Hepatocyte (in vitro differentiated cells): Measurements from ENCODE around the gene OXSR1. TPM values are rescaled to one million over a fixed set of nuclear protein-coding genes. Genes with fewer than 3 reads are reported as not detected.

Source experiments
- DNase-seq: peaks from one replicate; pipeline ENCODE4 v3.0.0-alpha.2; 2016; ENCODE audit warnings: low spot score
- H2AFZ ChIP-seq: fragments of 200-600 bp; sonication (generic); 2 replicates; pipeline ENCODE4 v1.6.0; 2016; ENCODE audit warnings: antibody characterized with exemption, mild to moderate bottlenecking
- H3K27ac ChIP-seq: fragments of 200-600 bp; sonication (generic); 2 replicates; pipeline ENCODE4 v1.5.1; 2016; ENCODE audit warnings: mild to moderate bottlenecking
- H3K27me3 ChIP-seq: fragments of 200-600 bp; sonication (generic); 2 replicates; pipeline ENCODE4 v1.6.1; 2016
- H3K36me3 ChIP-seq: fragments of 200-600 bp; sonication (generic); replicated peaks from 2 replicates; pipeline ENCODE4 v1.5.1; 2016; ENCODE audit warnings: low read depth; ENCODE audit not compliant: insufficient read depth
- H3K4me1 ChIP-seq: fragments of 200-600 bp; sonication (generic); 2 replicates; pipeline ENCODE4 v1.5.1; 2016; ENCODE audit warnings: mild to moderate bottlenecking, moderate library complexity; ENCODE audit not compliant: insufficient read depth
- H3K4me2 ChIP-seq: fragments of 200-600 bp; sonication (generic); 2 replicates; pipeline ENCODE4 v1.6.0; 2016
- H3K4me3 ChIP-seq: fragments of 200-600 bp; sonication (generic); 2 replicates; pipeline ENCODE4 v1.5.1; 2016; ENCODE audit warnings: mild to moderate bottlenecking
- H3K79me2 ChIP-seq: fragments of 200-600 bp; sonication (generic); 2 replicates; pipeline ENCODE4 v1.6.0; 2017; ENCODE audit warnings: mild to moderate bottlenecking
- H3K9me2 ChIP-seq: fragments of 200-600 bp; sonication (generic); replicated peaks from 2 replicates; pipeline ENCODE4 v1.6.0; 2017; ENCODE audit warnings: mild to moderate bottlenecking; ENCODE audit not compliant: insufficient read depth
- H3K9me3 ChIP-seq: fragments of 200-600 bp; sonication (generic); 2 replicates; pipeline ENCODE4 v1.5.1; 2016; ENCODE audit warnings: low read depth, mild to moderate bottlenecking
- H4K20me1 ChIP-seq: fragments of 200-600 bp; sonication (generic); 2 replicates; pipeline ENCODE4 v1.6.0; 2016; ENCODE audit warnings: mild to moderate bottlenecking; ENCODE audit not compliant: insufficient read depth, poor library complexity, severe bottlenecking
- CTCF ChIP-seq: fragments of 200-600 bp; sonication (generic); IDR thresholded peaks from 2 replicates; pipeline ENCODE4 v1.5.1; 2016; ENCODE audit warnings: antibody characterized with exemption, mild to moderate bottlenecking; ENCODE audit not compliant: poor library complexity
- EZH2 ChIP-seq: fragments of 200-600 bp; sonication (generic); IDR thresholded peaks from 2 replicates; pipeline ENCODE4 v1.6.1; 2016; ENCODE audit warnings: antibody characterized with exemption, mild to moderate bottlenecking, borderline replicate concordance
- EZH2phosphoT487 ChIP-seq: fragments of 200-600 bp; sonication (generic); IDR thresholded peaks from one replicate; pipeline ENCODE4 v1.6.1; 2018; ENCODE audit warnings: antibody characterized with exemption, mild to moderate bottlenecking, low read depth, moderate library complexity; ENCODE audit not compliant: unreplicated experiment, severe bottlenecking
- WGBS: methylation state at CpG from one replicate; pipeline ENCODE4 v1.1.6; 2016; ENCODE audit warnings: low lambda C conversion rate; ENCODE audit errors: missing lambda C conversion rate; 5-methylcytosine and 5-hydroxymethylcytosine counted together
- polyA plus RNA-seq: library from polyadenylated mRNA; unstranded; fragments of >200 nt; fragmentation: Nextera tagmentation; extraction: Ambion mirVana; gene quantifications from 2 replicates; pipeline ENCODE4 v1.2.1, GENCODE V29; 2016
- total RNA-seq: library from RNA; depleted of rRNA; stranded (reverse); fragments of >200 nt; gene quantifications from 2 replicates; pipeline ENCODE4 v1.2.3, GENCODE V29; 2014

The OXSR1 gene
- total and polyA plus RNA-seq, 2 experiments from 2014 or later: 15.7 to 30.7 TPM

GRCh38 chr3:38245930-38246329, 80.6 kb downstream of the OXSR1 start:
- no peak overlapping the region for H3K4me2 ChIP-seq
- no peak for TF ChIP-seq EZH2phosphoT487
- no peak for TF ChIP-seq EZH2
- TF ChIP-seq CTCF: no peak
- no peaks in the 10 kb centered on the region for H3K79me2 ChIP-seq
- H3K27ac ChIP-seq: no peak overlapping the region
- H2AFZ ChIP-seq: no peak overlapping the region
- WGBS: 91% methylated on average over 4 of the region's 4 CpGs
- H3K9me2 ChIP-seq: no peaks in the 10 kb centered on the region
- H3K4me3 ChIP-seq: no peak overlapping the region
- H3K27me3 ChIP-seq: no peaks in the 10 kb centered on the region
- no peaks in the 10 kb centered on the region for H3K9me3 ChIP-seq
- no peak for DNase-seq
- H4K20me1 ChIP-seq: no peaks in the 10 kb centered on the region
- H3K4me1 ChIP-seq: no peaks in the 10 kb centered on the region
- H3K36me3 ChIP-seq: no peaks in the 10 kb centered on the region

- Histone ChIP-seq H3K4me1 (no peaks in the 10 kb centered on the region), H3K9me3 (no peaks in the 10 kb centered on the region), H3K4me3 (no peak overlapping the region), H2AFZ (no peak overlapping the region), H3K4me2 (no peak overlapping the region), H3K36me3 (no peaks in the 10 kb centered on the region), H3K9me2 (no peaks in the 10 kb centered on the region), H3K79me2 (no peaks in the 10 kb centered on the region), H4K20me1 (no peaks in the 10 kb centered on the region), H3K27me3 (no peaks in the 10 kb centered on the region), H3K27ac (no peak overlapping the region)
- peak; percentile 26 for DNase-seq
- no peak for TF ChIP-seq EZH2
- peak; percentile 17 for TF ChIP-seq CTCF
Measured at GRCh38 chr3:38247366-38248035, 82.2 kb downstream of the OXSR1 start.

- H3K36me3 ChIP-seq: no peaks in the 10 kb centered on the region
- no peaks in the 10 kb centered on the region for H3K79me2 ChIP-seq
- H3K27me3 ChIP-seq: no peaks in the 10 kb centered on the region
- H3K27ac ChIP-seq: no peak overlapping the region
- H3K9me2 ChIP-seq: no peaks in the 10 kb centered on the region
- no peak overlapping the region for H2AFZ ChIP-seq
- no peaks in the 10 kb centered on the region for H3K9me3 ChIP-seq
- no peak overlapping the region for H3K4me3 ChIP-seq
- no peaks in the 10 kb centered on the region for H3K4me1 ChIP-seq
- no peak for TF ChIP-seq EZH2phosphoT487
- TF ChIP-seq CTCF: no peak
- no peak for TF ChIP-seq EZH2
- no peak overlapping the region for H3K4me2 ChIP-seq
- WGBS: 84% methylated on average over 2 of the region's 2 CpGs
- H4K20me1 ChIP-seq: no peaks in the 10 kb centered on the region
- no peak for DNase-seq
Measured at GRCh38 chr3:38250198-38250597, 84.9 kb downstream of the OXSR1 start.

- Histone ChIP-seq H3K4me1 (no peaks in the 10 kb centered on the region), H3K36me3 (no peaks in the 10 kb centered on the region), H3K4me2 (no peak overlapping the region), H3K9me3 (no peaks in the 10 kb centered on the region), H4K20me1 (no peaks in the 10 kb centered on the region), H3K9me2 (no peaks in the 10 kb centered on the region), H3K4me3 (no peak overlapping the region), H3K79me2 (no peaks in the 10 kb centered on the region), H2AFZ (no peak overlapping the region), H3K27ac (no peak overlapping the region), H3K27me3 (no peaks in the 10 kb centered on the region)
- no peak for DNase-seq
- 98% methylated on average over 4 of the region's 4 CpGs for WGBS
- TF ChIP-seq EZH2phosphoT487: no peak
- TF ChIP-seq EZH2: no peak
- TF ChIP-seq CTCF: no peak
Measured at GRCh38 chr3:38251197-38251596, 85.9 kb downstream of the OXSR1 start.
